ENCODE measurements around the gene P2RX7.

- TF ChIP-seq, protein P1, sequence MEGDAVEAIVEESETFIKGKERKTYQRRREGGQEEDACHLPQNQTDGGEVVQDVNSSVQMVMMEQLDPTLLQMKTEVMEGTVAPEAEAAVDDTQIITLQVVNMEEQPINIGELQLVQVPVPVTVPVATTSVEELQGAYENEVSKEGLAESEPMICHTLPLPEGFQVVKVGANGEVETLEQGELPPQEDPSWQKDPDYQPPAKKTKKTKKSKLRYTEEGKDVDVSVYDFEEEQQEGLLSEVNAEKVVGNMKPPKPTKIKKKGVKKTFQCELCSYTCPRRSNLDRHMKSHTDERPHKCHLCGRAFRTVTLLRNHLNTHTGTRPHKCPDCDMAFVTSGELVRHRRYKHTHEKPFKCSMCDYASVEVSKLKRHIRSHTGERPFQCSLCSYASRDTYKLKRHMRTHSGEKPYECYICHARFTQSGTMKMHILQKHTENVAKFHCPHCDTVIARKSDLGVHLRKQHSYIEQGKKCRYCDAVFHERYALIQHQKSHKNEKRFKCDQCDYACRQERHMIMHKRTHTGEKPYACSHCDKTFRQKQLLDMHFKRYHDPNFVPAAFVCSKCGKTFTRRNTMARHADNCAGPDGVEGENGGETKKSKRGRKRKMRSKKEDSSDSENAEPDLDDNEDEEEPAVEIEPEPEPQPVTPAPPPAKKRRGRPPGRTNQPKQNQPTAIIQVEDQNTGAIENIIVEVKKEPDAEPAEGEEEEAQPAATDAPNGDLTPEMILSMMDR (IDR thresholded peaks at IDR 0.05; ENCODE audit: low read length), result no peak
- no peak for TF ChIP-seq EZH2 (IDR thresholded peaks at IDR 0.05; ENCODE audit: borderline replicate concordance, low read length)
Observed at GRCh38 chr12:121120323-121120722, 12.4 kb upstream of the P2RX7 start.

Measured in OCI-LY1 (cell line).